ENCODE data around the gene GLUD1.
"Not testable (repeated sequence)": the region's sequence is repeated elsewhere in the genome, so short reads cannot be mapped to it uniquely, and the experiment has no call there.

The GLUD1 gene

GRCh38 chr10:87089746-87090145 is 4.9 kb downstream of the GLUD1 start:
- DNase-seq = no peak

- DNase-seq = no peak
Observed at GRCh38 chr10:87085537-87085936, 9.1 kb downstream of the GLUD1 start.

GRCh38 chr10:87084291-87084782 is 10.3 kb downstream of the GLUD1 start:
- DNase-seq = not testable (repeated sequence)

- DNase-seq = not testable (repeated sequence)
Observed at GRCh38 chr10:87083576-87084290, 10.9 kb downstream of the GLUD1 start.

GRCh38 chr10:87082219-87082618 is 12.4 kb downstream of the GLUD1 start:
- DNase-seq = not testable (repeated sequence)

GRCh38 chr10:87081574-87081973 is 13.1 kb downstream of the GLUD1 start:
- DNase-seq = not testable (repeated sequence)

- not testable (repeated sequence) for DNase-seq
Observed at GRCh38 chr10:87080621-87081020, 14.0 kb downstream of the GLUD1 start.

GRCh38 chr10:87079106-87079836 is 15.4 kb downstream of the GLUD1 start:
- DNase-seq = no peak

GRCh38 chr10:87076421-87076820 is 18.2 kb downstream of the GLUD1 start:
- DNase-seq = not testable (repeated sequence)

GRCh38 chr10:87072449-87072848 is 22.2 kb downstream of the GLUD1 start:
- DNase-seq = no peak

- DNase-seq = no peak
Observed at GRCh38 chr10:87068281-87068680, 26.4 kb downstream of the GLUD1 start.

GRCh38 chr10:87066865-87067264 is 27.8 kb downstream of the GLUD1 start:
- no peak for DNase-seq

- no peak for DNase-seq
Observed at GRCh38 chr10:87066178-87066577, 28.5 kb downstream of the GLUD1 start.

GRCh38 chr10:87064651-87065050 is 30.0 kb downstream of the GLUD1 start:
- DNase-seq = no peak

- DNase-seq = no peak
Observed at GRCh38 chr10:87060280-87060928, 34.2 kb downstream of the GLUD1 start.

GRCh38 chr10:87059401-87059800 is 35.2 kb downstream of the GLUD1 start:
- no peak for DNase-seq

GRCh38 chr10:87058171-87058570 is 36.5 kb downstream of the GLUD1 start:
- DNase-seq = no peak

- no peak for DNase-seq
Observed at GRCh38 chr10:87054373-87055295, 40.0 kb downstream of the GLUD1 start.

GRCh38 chr10:87053577-87054181 is 41.0 kb downstream of the GLUD1 start:
- no peak for DNase-seq

- no peak for DNase-seq
Observed at GRCh38 chr10:87053111-87053510, 41.5 kb downstream of the GLUD1 start.

GRCh38 chr10:87045434-87045938 is 49.2 kb downstream of the GLUD1 start:
- DNase-seq = no peak

- DNase-seq = not testable (repeated sequence)
Observed at GRCh38 chr10:87043579-87043978, 51.1 kb downstream of the GLUD1 start.
